Thyroid gland (tissue), 4 donors: ENCODE measurements around the gene KATNAL1. TPM values are rescaled to one million over a fixed set of nuclear protein-coding genes. Genes with fewer than 3 reads are reported as not detected.

Experiments used
- DNase-seq, 2 donors: peaks; one replicate each; pipeline ENCODE4 v3.0.0-alpha.2; 2019
- H3K27ac ChIP-seq, 3 donors: fragments of 200-600 bp; sonication (generic); 1 replicate in 2 of 3; 2 replicates in 1 of 3; pipeline ENCODE4 v1.5.1; 2016 to 2019; ENCODE audit warnings: mild to moderate bottlenecking in 1 of 3, moderate library complexity in 1 of 3
- H3K27me3 ChIP-seq: fragments of 200-600 bp; sonication (generic); one replicate; pipeline ENCODE4 v1.5.1; 2019
- H3K36me3 ChIP-seq, 2 donors: fragments of 200-600 bp; sonication (generic); one replicate each; pipeline ENCODE4 v1.5.1; 2016 to 2019
- H3K4me1 ChIP-seq, 2 donors: fragments of 200-600 bp; sonication (generic); one replicate each; pipeline ENCODE4 v1.5.1; 2017 to 2019
- H3K4me3 ChIP-seq, 3 donors: fragments of 200-600 bp; sonication (generic); replicated peaks in 1 of 3; 1 replicate in 2 of 3; 2 replicates in 1 of 3; pipeline ENCODE4 v1.5.1; 2016; ENCODE audit warnings: mild to moderate bottlenecking in 1 of 3
- H3K9me3 ChIP-seq: fragments of 200-600 bp; sonication (generic); one replicate; pipeline ENCODE4 v1.5.1; 2017
- CTCF ChIP-seq, 6 experiments: fragments of 200-600 bp in 3 of 6; fragments of 450-650 bp in 3 of 6; sonication (generic) in 3 of 6; IDR thresholded peaks; one replicate each; pipeline ENCODE4 v1.5.1; 2016 to 2019; ENCODE audit warnings: antibody characterized with exemption in 6 of 6, mild to moderate bottlenecking in 2 of 6, inconsistent platforms in 1 of 6, moderate library complexity in 1 of 6
- POLR2A ChIP-seq, 2 donors: fragments of 450-650 bp; IDR thresholded peaks; one replicate each; pipeline ENCODE4 v1.6.1; 2017; ENCODE audit warnings: antibody characterized with exemption in 2 of 2, mild to moderate bottlenecking in 2 of 2, moderate library complexity in 1 of 2
- WGBS, 2 donors: methylation state at CpG; one replicate each; pipeline ENCODE4 v1.1.5; 2017; 5-methylcytosine and 5-hydroxymethylcytosine counted together
- intact Hi-C: fragments of 100-400 bp; cut with DNase I; formaldehyde crosslinking; loops from one replicate; pipeline ENCODE4 v1.15.1; 2023
- total RNA-seq, 4 donors: library from RNA; depleted of rRNA; stranded (reverse); fragments of >200 nt; gene quantifications; one replicate each; pipeline ENCODE4 v1.2.3, GENCODE V29; 2016

KATNAL1 gene
- total RNA-seq, 4 donors from 2014 or later, result 8.0 to 25.7 (median 9.5) TPM

GRCh38 chr13:30211745-30212144 lies 95.6 kb downstream of the KATNAL1 start:
- WGBS, 2 donors, result 94 to 95% methylated on average over 3 of the region's 3 CpGs
- H3K36me3 ChIP-seq, result no peaks in the 10 kb centered on the region
- H3K27me3 ChIP-seq, result no peaks in the 10 kb centered on the region
- no peak for DNase-seq
- TF ChIP-seq POLR2A (IDR thresholded peaks at IDR 0.05), result no peak
- TF ChIP-seq CTCF (IDR thresholded peaks at IDR 0.05), result no peak
- H3K4me3 ChIP-seq, result no peak overlapping the region
- intact Hi-C loops, result no loop called here
- H3K9me3 ChIP-seq, result no peaks in the 10 kb centered on the region
- H3K4me1 ChIP-seq, result no peaks in the 10 kb centered on the region
- H3K27ac ChIP-seq, result no peak overlapping the region

GRCh38 chr13:30204564-30204963 lies 102.8 kb downstream of the KATNAL1 start:
- Histone ChIP-seq H3K4me1 (no peaks in the 10 kb centered on the region), H3K9me3 (no peaks in the 10 kb centered on the region), H3K36me3 (no peaks in the 10 kb centered on the region), H3K4me3 (no peak overlapping the region), H3K27ac (no peak overlapping the region), H3K27me3 (no peaks in the 10 kb centered on the region)
- no peak for DNase-seq
- TF ChIP-seq CTCF (IDR thresholded peaks at IDR 0.05) (no peak), POLR2A (IDR thresholded peaks at IDR 0.05) (no peak)
- 94 to 98% methylated on average over 3 of the region's 3 CpGs for WGBS, 2 donors
- intact Hi-C loops, result no loop called here

GRCh38 chr13:30196025-30196424 lies 111.3 kb downstream of the KATNAL1 start:
- Histone ChIP-seq H3K27ac (no peak overlapping the region), H3K36me3 (no peaks in the 10 kb centered on the region), H3K4me3 (no peak overlapping the region), H3K9me3 (no peaks in the 10 kb centered on the region), H3K27me3 (no peaks in the 10 kb centered on the region), H3K4me1 (peaks cover 3 to 4% of the 10 kb centered on the region in 2 donors)
- intact Hi-C loops, result no loop called here
- no peak for DNase-seq
- WGBS, 2 donors, result 74 to 81% methylated on average over 3 of the region's 3 CpGs
- TF ChIP-seq POLR2A (IDR thresholded peaks at IDR 0.05) (no peak), CTCF (IDR thresholded peaks at IDR 0.05) (no peak)

GRCh38 chr13:30194906-30195305 lies 112.4 kb downstream of the KATNAL1 start:
- H3K4me1 ChIP-seq, result peaks cover 3 to 4% of the 10 kb centered on the region in 2 donors
- no peaks in the 10 kb centered on the region for H3K36me3 ChIP-seq
- H3K27ac ChIP-seq, result no peak overlapping the region
- no peak overlapping the region for H3K4me3 ChIP-seq
- no peaks in the 10 kb centered on the region for H3K27me3 ChIP-seq
- intact Hi-C loops, result no loop called here
- 76 to 81% methylated on average over 7 of the region's 7 CpGs for WGBS, 2 donors
- no peaks in the 10 kb centered on the region for H3K9me3 ChIP-seq
- TF ChIP-seq POLR2A (IDR thresholded peaks at IDR 0.05) (no peak), CTCF (IDR thresholded peaks at IDR 0.05) (no peak)
- no peak for DNase-seq

GRCh38 chr13:30193279-30194234 lies 113.8 kb downstream of the KATNAL1 start:
- DNase-seq, result no peak
- TF ChIP-seq CTCF (IDR thresholded peaks at IDR 0.05) (no peak), POLR2A (IDR thresholded peaks at IDR 0.05) (no peak)

More at GRCh38 chr13:30193279-30194234, 113.8 kb downstream of the KATNAL1 start:
- intact Hi-C loops, result no loop called here
- Histone ChIP-seq H3K9me3 (no peaks in the 10 kb centered on the region), H3K36me3 (no peaks in the 10 kb centered on the region), H3K4me3 (no peak overlapping the region), H3K27me3 (no peaks in the 10 kb centered on the region), H3K27ac (no peak overlapping the region), H3K4me1 (peaks cover 3 to 4% of the 10 kb centered on the region in 2 donors)
- 87 to 89% methylated on average over 11 of the region's 11 CpGs for WGBS, 2 donors
